Adrenal gland (tissue), 12 donors: ENCODE measurements around the gene EPHB1. TPM values are rescaled to one million over a fixed set of nuclear protein-coding genes. Genes with fewer than 3 reads are reported as not detected.

Source experiments
- DNase-seq, 7 donors: peaks; one replicate each; pipeline ENCODE4 v3.0.0-alpha.2; 2019 to 2020
- H3K27ac ChIP-seq, 5 donors: fragments of 200-600 bp; sonication (generic) in 4 of 5; 1 replicate in 3 of 5; 2 replicates in 2 of 5; pipeline versions ENCODE4 v1.5.1 to v1.8.0; 2016 to 2020; ENCODE audit warnings: mild to moderate bottlenecking in 1 of 5
- H3K27me3 ChIP-seq: fragments of 200-600 bp; 2 replicates; pipeline ENCODE4 v1.8.0; 2021
- H3K36me3 ChIP-seq, 2 donors: fragments of 200-600 bp; replicated peaks in 1 of 2; 1 replicate in 1 of 2; 2 replicates in 1 of 2; pipeline versions ENCODE4 v1.5.1 to v1.8.0; 2018 to 2022
- H3K4me1 ChIP-seq, 2 donors: fragments of 200-600 bp; replicated peaks in 1 of 2; 1 replicate in 1 of 2; 2 replicates in 1 of 2; pipeline versions ENCODE4 v1.5.1 to v1.8.0; 2018 to 2021
- H3K4me3 ChIP-seq, 4 donors: fragments of 200-600 bp; sonication (generic) in 3 of 4; one replicate each; pipeline ENCODE4 v1.5.1; 2016 to 2018
- H3K9me3 ChIP-seq, 3 donors: fragments of 200-600 bp; sonication (generic) in 1 of 3; replicated peaks in 1 of 3; 1 replicate in 2 of 3; 2 replicates in 1 of 3; pipeline versions ENCODE4 v1.5.1 to v1.8.0; 2016 to 2021
- POLR2A ChIP-seq, 2 donors: fragments of 450-650 bp; IDR thresholded peaks; one replicate each; pipeline ENCODE4 v1.6.1; 2017; ENCODE audit warnings: antibody characterized with exemption in 2 of 2, mild to moderate bottlenecking in 2 of 2, moderate library complexity in 1 of 2
- WGBS, 4 donors: extraction: QIAGEN DNeasy Blood & Tissue Kit in 2 of 4; methylation state at CpG; one replicate each; pipeline versions ENCODE4 v1.1.5 to v1.1.7; 2013 to 2017; 5-methylcytosine and 5-hydroxymethylcytosine counted together
- intact Hi-C, 2 donors: fragments of 100-400 bp; cut with DNase I; formaldehyde crosslinking; loops; one replicate each; pipeline versions ENCODE4 v1.14.1 to v1.15.0; 2022 to 2023
- polyA plus RNA-seq, 3 donors: library from polyadenylated mRNA; stranded (reverse); fragments of 200-250 nt in 2 of 3; fragments of 350-450 nt in 1 of 3; fragmentation: Illumina TruSeq in 1 of 3; extraction: RNeasy Lipid Tissue Mini Kit (QIAGEN cat#74804) in 1 of 3; gene quantifications; one replicate each; pipeline ENCODE4 v1.2.3, GENCODE V29; 2013 to 2014
- total RNA-seq, 9 donors: library from RNA; depleted of rRNA in 4 of 9; stranded (reverse); fragments of >200 nt in 4 of 9; fragments of 120-200 nt in 1 of 9; fragmentation: NEBNext Ultra II Directional in 1 of 9; extraction: Animal tissue kit (Norgen Biotek cat#: 25700) in 1 of 9; gene quantifications; one replicate each; pipeline versions ENCODE4 v1.1.0 to v1.2.4, GENCODE V29; 2013 to 2023
- TF ChIP-seq, protein P1 (sequence below), 6 experiments: fragments of 450-650 bp in 4 of 6; fragments of 200-600 bp in 2 of 6; sonication (generic) in 1 of 6; IDR thresholded peaks; 1 replicate in 5 of 6; 2 replicates in 1 of 6; pipeline versions ENCODE4 v1.5.1 to v1.8.0; 2016 to 2021; ENCODE audit warnings: antibody characterized with exemption in 6 of 6, mild to moderate bottlenecking in 2 of 6, moderate library complexity in 1 of 6
- donor health status: healthy with polysubstance abuse.
- donor health status: Bipolar disorder and iron deficiency.
- donor health status: DM: yes; HTN: yes; CAD: no.
- donor health status: DM: no; HTN: no; CAD: no.
- donor health status: DM: no; HTN: no; CAD: no.
- donor health status: DM: yes; HTN: yes; CAD: no.

The EPHB1 gene
- total and polyA plus RNA-seq, 12 donors, result 0.10 to 3.4 (median 0.98) TPM

- TF ChIP-seq POLR2A (IDR thresholded peaks at IDR 0.05), result no peak
- TF ChIP-seq, protein P1, sequence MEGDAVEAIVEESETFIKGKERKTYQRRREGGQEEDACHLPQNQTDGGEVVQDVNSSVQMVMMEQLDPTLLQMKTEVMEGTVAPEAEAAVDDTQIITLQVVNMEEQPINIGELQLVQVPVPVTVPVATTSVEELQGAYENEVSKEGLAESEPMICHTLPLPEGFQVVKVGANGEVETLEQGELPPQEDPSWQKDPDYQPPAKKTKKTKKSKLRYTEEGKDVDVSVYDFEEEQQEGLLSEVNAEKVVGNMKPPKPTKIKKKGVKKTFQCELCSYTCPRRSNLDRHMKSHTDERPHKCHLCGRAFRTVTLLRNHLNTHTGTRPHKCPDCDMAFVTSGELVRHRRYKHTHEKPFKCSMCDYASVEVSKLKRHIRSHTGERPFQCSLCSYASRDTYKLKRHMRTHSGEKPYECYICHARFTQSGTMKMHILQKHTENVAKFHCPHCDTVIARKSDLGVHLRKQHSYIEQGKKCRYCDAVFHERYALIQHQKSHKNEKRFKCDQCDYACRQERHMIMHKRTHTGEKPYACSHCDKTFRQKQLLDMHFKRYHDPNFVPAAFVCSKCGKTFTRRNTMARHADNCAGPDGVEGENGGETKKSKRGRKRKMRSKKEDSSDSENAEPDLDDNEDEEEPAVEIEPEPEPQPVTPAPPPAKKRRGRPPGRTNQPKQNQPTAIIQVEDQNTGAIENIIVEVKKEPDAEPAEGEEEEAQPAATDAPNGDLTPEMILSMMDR (IDR thresholded peaks at IDR 0.05), result no peak
- H3K36me3 ChIP-seq, result no peaks in the 10 kb centered on the region
- H3K4me3 ChIP-seq, result no peak overlapping the region
- no peak for DNase-seq
- intact Hi-C loops, result no loop called here
- H3K27me3 ChIP-seq, result no peaks in the 10 kb centered on the region
- H3K27ac ChIP-seq, result no peak overlapping the region
- 70 to 82% (median 79%) methylated on average over 1 of the region's 1 CpG for WGBS, 4 donors
- H3K4me1 ChIP-seq, result no peaks in the 10 kb centered on the region
- H3K9me3 ChIP-seq, result no peaks in the 10 kb centered on the region
Measured at GRCh38 chr3:134820994-134821393, 25.9 kb downstream of the EPHB1 start.

DNA sequence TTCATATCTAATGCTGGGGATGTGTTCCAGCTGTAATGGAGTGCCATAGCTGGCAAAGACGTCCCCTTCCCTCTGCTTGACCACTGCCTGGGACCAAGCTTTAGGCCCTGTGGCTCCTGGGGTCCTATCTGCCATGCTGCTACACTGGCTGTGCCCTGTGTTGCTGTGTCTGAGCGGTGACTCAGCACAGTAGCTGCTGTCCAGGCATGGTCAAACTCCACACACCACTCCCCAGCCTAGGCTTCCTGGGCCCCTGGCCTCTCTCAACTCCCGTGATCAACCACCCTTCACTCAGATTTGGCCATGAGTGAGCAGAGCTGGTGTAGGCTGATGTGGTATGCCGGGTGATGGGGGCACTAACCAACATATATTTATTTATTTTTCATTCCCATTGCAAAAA lies 27.0 kb downstream of the EPHB1 start:
- Histone ChIP-seq H3K36me3 (no peaks in the 10 kb centered on the region), H3K9me3 (no peaks in the 10 kb centered on the region), H3K4me3 (no peak overlapping the region), H3K4me1 (no peaks in the 10 kb centered on the region), H3K27ac (no peak overlapping the region), H3K27me3 (no peaks in the 10 kb centered on the region)
- DNase-seq, result no peak
- intact Hi-C loops, result no loop called here
- no peak for TF ChIP-seq POLR2A (IDR thresholded peaks at IDR 0.05)
- TF ChIP-seq, protein P1 (IDR thresholded peaks at IDR 0.05), result no peak
- WGBS, 4 donors, result 75 to 89% (median 80%) methylated on average over 4 of the region's 4 CpGs

DNA sequence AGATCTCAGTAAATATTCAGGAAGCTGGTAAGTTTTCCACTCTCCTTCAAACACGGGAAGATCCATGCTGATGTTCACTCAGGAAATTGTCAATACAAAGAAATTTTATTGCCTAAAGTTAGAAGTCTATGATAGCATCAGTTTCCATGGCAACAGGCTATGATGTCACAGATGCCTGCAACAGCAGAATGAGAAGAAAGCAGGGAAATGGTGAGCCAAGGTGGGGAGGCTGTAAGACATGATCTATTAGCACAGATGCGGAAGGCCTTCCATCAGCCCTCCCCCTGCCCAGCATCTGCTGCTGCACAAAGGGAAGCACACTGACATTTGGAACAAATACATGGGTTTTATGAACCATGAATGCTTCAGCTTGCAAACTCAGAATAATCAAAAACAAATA lies 28.6 kb downstream of the EPHB1 start:
- no peak for DNase-seq
- no peaks in the 10 kb centered on the region for H3K4me1 ChIP-seq
- no peaks in the 10 kb centered on the region for H3K27me3 ChIP-seq
- WGBS, 4 donors, result 66 to 78% (median 75%) methylated on average over 2 of the region's 2 CpGs
- H3K4me3 ChIP-seq, result no peak overlapping the region
- no peaks in the 10 kb centered on the region for H3K36me3 ChIP-seq
- intact Hi-C loops, result no loop called here
- no peaks in the 10 kb centered on the region for H3K9me3 ChIP-seq
- H3K27ac ChIP-seq, result no peak overlapping the region
- TF ChIP-seq POLR2A (IDR thresholded peaks at IDR 0.05), result no peak
- TF ChIP-seq, protein P1 (IDR thresholded peaks at IDR 0.05), result no peak

DNA sequence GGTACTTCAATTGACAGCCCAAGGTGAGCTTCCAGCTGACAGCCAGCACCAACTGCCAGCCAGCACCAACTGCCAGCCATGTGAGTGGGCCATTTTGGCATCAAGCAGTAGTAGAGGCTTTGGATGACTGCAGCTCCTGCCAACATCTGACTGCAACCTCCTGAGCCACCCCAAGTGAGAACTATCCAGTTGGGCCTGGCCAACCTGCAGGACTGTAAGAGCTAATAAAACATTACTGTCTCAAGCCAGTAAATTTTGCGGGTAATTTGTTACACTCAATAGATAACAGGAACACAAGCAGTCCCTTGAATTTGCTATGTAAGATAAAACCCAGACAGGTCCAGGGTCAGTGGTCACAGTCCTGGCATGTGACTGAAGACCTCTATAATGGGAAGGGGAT lies 29.7 kb downstream of the EPHB1 start:
- 56 to 73% (median 61%) methylated on average over 1 of the region's 1 CpG for WGBS, 4 donors
- intact Hi-C loops, result no loop called here
- TF ChIP-seq, protein P1 (IDR thresholded peaks at IDR 0.05), result no peak
- no peak for TF ChIP-seq POLR2A (IDR thresholded peaks at IDR 0.05)
- H3K9me3 ChIP-seq, result no peaks in the 10 kb centered on the region
- no peak overlapping the region for H3K4me3 ChIP-seq
- H3K27ac ChIP-seq, result no peak overlapping the region
- no peaks in the 10 kb centered on the region for H3K4me1 ChIP-seq
- H3K36me3 ChIP-seq, result no peaks in the 10 kb centered on the region
- H3K27me3 ChIP-seq, result no peaks in the 10 kb centered on the region
- DNase-seq, result no peak
